ENCODE results near the gene ARSG. TPM values are rescaled to one million over a fixed set of nuclear protein-coding genes. Genes with fewer than 3 reads are reported as not detected.

ARSG gene
- total and polyA plus RNA-seq, 9 of the 15 experiments (the other 6 are each of a cell fraction or from before 2014, with no cell fraction given), result 1.0 to 5.6 (median 1.8) TPM

- Histone ChIP-seq H3K4me3 (no peak overlapping the region), H3K4me1 (replicated peaks in 1 of 2; ENCODE audit: control insufficient read depth in 2 of 2, insufficient read depth in 2 of 2, low read length in 2 of 2) (no peaks in the 10 kb centered on the region)
These were observed 92.4 kb downstream of the ARSG start for GRCh38 chr17:68383443-68384321.

DNA sequence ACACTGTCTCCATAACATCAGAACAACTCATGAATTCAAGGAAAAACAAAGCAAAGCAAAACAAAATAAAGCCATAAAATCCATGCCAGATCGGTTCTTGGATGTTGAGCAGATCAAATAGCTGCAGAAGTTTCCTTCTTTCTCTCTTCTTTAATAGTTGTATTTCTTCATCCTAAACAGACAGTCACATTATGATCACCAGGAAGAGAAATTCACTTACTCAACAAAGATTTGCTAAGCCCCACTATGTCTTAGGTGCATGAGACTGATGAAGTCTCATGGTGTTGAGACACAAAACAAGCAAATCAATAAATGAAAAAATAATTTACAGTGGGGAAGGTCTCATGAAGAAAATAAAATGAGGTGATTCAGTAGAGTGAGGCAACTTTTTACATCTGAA lies 93.2 kb downstream of the ARSG start:
- no peak overlapping the region for H3K9ac ChIP-seq (ENCODE audit: insufficient read depth in 1 of 2, low read depth in 2 of 2, low read length in 2 of 2)
- intact Hi-C loops (cut with micrococcal nuclease), result no loop called here

More at GRCh38 chr17:68383443-68384321, 92.4 kb downstream of the ARSG start:
- FAIRE-seq, result no peak
- TF ChIP-seq ZNF589 (CRISPR knock-in tag; IDR thresholded peaks at IDR 0.05; ENCODE audit: low read depth) (0 out of 2 replicates have a peak, but pooled peaks have one; percentile 24), POLR2AphosphoS5 (IDR thresholded peaks at IDR 0.05; ENCODE audit: control insufficient read depth, insufficient read depth, low read depth, low read length) (no peak)
- H3K9ac ChIP-seq (ENCODE audit: insufficient read depth in 1 of 2, low read depth in 2 of 2, low read length in 2 of 2), result no peak overlapping the region
- H3K36me3 ChIP-seq (ENCODE audit: control insufficient read depth, insufficient read depth, low read length), result no peaks in the 10 kb centered on the region
- intact Hi-C loops (cut with micrococcal nuclease) (no loop called here), in situ Hi-C loops (cut with MboI) (no loop called here)
- no peak overlapping the region for H3K4me2 ChIP-seq (ENCODE audit: insufficient read depth, low read length)
- H2AFZ ChIP-seq (ENCODE audit: low read depth, low read length), result no peak overlapping the region
- ChIA-PET CTCF (ENCODE audit: low intra/inter-chr PET ratio) (no interaction called here), POLR2A (interaction anchor here (0.6 to 2.1 kb wide), 3 partner anchors 13 to 363 kb away, joined by 3 to 4 read pairs (median 3); no protein-coding TSS in a partner anchor)
- WGBS (ENCODE audit: insufficient coverage, low coverage, missing lambda C conversion rate), result under 1% methylated on average over 16 of the region's 16 CpGs
- no peaks in the 10 kb centered on the region for H3K9me3 ChIP-seq (replicated peaks; ENCODE audit: control insufficient read depth, insufficient read depth, low read depth, low read length)
- ATAC-seq, result no peak
- no TSS peak for BruUV-seq (replicated peaks)
- no peaks in the 10 kb centered on the region for H4K20me1 ChIP-seq (replicated peaks; ENCODE audit: control insufficient read depth, insufficient read depth, low read length)
- peaks cover 4% of the 10 kb centered on the region for H3K9me1 ChIP-seq (ENCODE audit: control insufficient read depth, insufficient read depth, low read length)
- H3K27ac ChIP-seq (ENCODE audit: extremely low read depth, low read depth, low read length), result no peak overlapping the region
- no peaks in the 10 kb centered on the region for H3K79me2 ChIP-seq (ENCODE audit: control insufficient read depth, insufficient read depth, low read length)
- peaks cover 33 to 42% of the 10 kb centered on the region in 2 experiments for H3K27me3 ChIP-seq (ENCODE audit: control insufficient read depth in 2 of 2, insufficient read depth in 2 of 2, low read length in 2 of 2)
- DNase-seq (ENCODE audit: extremely low read depth in 1 of 4, low spot score in 3 of 4), result no peak

More for the DNA sequence above, 93.2 kb downstream of the ARSG start:
- H3K27ac ChIP-seq (ENCODE audit: extremely low read depth, low read depth, low read length), result no peak overlapping the region
- FAIRE-seq (no peak), DNase-seq (ENCODE audit: extremely low read depth in 1 of 4, low spot score in 3 of 4) (no peak), ATAC-seq (no peak)
- CTCF ChIA-PET (ENCODE audit: low intra/inter-chr PET ratio), result no interaction called here
- POLR2A ChIA-PET, result no interaction called here
- no peak overlapping the region for H3K4me3 ChIP-seq
- no TSS peak for BruUV-seq (replicated peaks)
- no peak for TF ChIP-seq MECOM (CRISPR knock-in tag; IDR thresholded peaks at IDR 0.05)
- no peak for TF ChIP-seq MAX (CRISPR knock-in tag; IDR thresholded peaks at IDR 0.05)
- TF ChIP-seq PCBP1 (IDR thresholded peaks at IDR 0.05; ENCODE audit: low read depth, low read length, poor library complexity, severe bottlenecking), result no peak
- no peak for TF ChIP-seq BCLAF1 (IDR thresholded peaks at IDR 0.05; ENCODE audit: borderline replicate concordance in 1 of 2, control insufficient read depth in 1 of 2, low read depth in 2 of 2, low read length in 1 of 2)
- no peak for TF ChIP-seq NR3C1 (CRISPR knock-in tag; IDR thresholded peaks at IDR 0.05)
- TF ChIP-seq KLF16 (IDR thresholded peaks at IDR 0.05), result no peak
- no peak for TF ChIP-seq POLR2G (IDR thresholded peaks at IDR 0.05; ENCODE audit: low read depth, low read length)
- no peak for TF ChIP-seq U2AF2 (optimal IDR thresholded peaks at IDR 0.05; ENCODE audit: low read depth, low read length)
- no peak for TF ChIP-seq DNMT1 (IDR thresholded peaks at IDR 0.05)
- no peaks in the 10 kb centered on the region for H3K9me3 ChIP-seq (replicated peaks; ENCODE audit: control insufficient read depth, insufficient read depth, low read depth, low read length)
- H3K4me2 ChIP-seq (ENCODE audit: insufficient read depth, low read length), result no peak overlapping the region
- H3K27me3 ChIP-seq (ENCODE audit: control insufficient read depth in 2 of 2, insufficient read depth in 2 of 2, low read length in 2 of 2), result peaks cover 32 to 39% of the 10 kb centered on the region in 2 experiments
- H4K20me1 ChIP-seq (replicated peaks; ENCODE audit: control insufficient read depth, insufficient read depth, low read length), result no peaks in the 10 kb centered on the region
- H3K79me2 ChIP-seq (ENCODE audit: control insufficient read depth, insufficient read depth, low read length), result no peaks in the 10 kb centered on the region
- H2AFZ ChIP-seq (ENCODE audit: low read depth, low read length), result no peak overlapping the region
- no peaks in the 10 kb centered on the region for H3K4me1 ChIP-seq (replicated peaks in 1 of 2; ENCODE audit: control insufficient read depth in 2 of 2, insufficient read depth in 2 of 2, low read length in 2 of 2)
- peaks cover 4% of the 10 kb centered on the region for H3K9me1 ChIP-seq (ENCODE audit: control insufficient read depth, insufficient read depth, low read length)
- no peaks in the 10 kb centered on the region for H3K36me3 ChIP-seq (ENCODE audit: control insufficient read depth, insufficient read depth, low read length)
- WGBS (ENCODE audit: insufficient coverage, low coverage, missing lambda C conversion rate), result 0% methylated on average over 1 of the region's 1 CpG
- in situ Hi-C loops (cut with MboI), result no loop called here
